ENCODE results near the gene FCHSD2.

DNA sequence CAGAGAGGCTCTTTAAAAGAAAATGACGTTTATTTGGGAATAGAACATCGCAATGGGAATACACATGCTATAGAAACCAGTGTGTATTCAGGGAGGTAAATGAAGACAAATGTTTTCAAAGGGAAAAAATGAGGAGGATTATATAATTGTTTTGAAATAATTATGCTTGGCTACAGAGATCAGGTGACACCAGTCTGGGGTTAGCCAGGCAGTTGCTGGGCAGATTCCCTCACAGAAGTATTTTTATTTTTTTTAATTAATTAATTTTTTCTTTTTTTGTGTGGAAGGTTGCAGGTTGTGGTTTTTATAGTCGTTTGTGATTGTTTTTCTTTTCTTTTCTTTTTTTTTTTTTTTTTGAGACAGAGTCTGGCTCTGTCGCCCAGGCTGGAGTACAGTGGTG lies 342.7 kb downstream of the FCHSD2 start:
- TF ChIP-seq, protein P1, sequence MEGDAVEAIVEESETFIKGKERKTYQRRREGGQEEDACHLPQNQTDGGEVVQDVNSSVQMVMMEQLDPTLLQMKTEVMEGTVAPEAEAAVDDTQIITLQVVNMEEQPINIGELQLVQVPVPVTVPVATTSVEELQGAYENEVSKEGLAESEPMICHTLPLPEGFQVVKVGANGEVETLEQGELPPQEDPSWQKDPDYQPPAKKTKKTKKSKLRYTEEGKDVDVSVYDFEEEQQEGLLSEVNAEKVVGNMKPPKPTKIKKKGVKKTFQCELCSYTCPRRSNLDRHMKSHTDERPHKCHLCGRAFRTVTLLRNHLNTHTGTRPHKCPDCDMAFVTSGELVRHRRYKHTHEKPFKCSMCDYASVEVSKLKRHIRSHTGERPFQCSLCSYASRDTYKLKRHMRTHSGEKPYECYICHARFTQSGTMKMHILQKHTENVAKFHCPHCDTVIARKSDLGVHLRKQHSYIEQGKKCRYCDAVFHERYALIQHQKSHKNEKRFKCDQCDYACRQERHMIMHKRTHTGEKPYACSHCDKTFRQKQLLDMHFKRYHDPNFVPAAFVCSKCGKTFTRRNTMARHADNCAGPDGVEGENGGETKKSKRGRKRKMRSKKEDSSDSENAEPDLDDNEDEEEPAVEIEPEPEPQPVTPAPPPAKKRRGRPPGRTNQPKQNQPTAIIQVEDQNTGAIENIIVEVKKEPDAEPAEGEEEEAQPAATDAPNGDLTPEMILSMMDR (IDR thresholded peaks at IDR 0.05; ENCODE audit: low read length), result no peak
- TF ChIP-seq EZH2 (IDR thresholded peaks at IDR 0.05; ENCODE audit: borderline replicate concordance, low read length), result no peak

Measured in OCI-LY1 (cell line).